Spinal cord (tissue), 4 donors: ENCODE data around the gene CERT1. TPM values are rescaled to one million over a fixed set of nuclear protein-coding genes. Genes with fewer than 3 reads are reported as not detected.

Source experiments
- polyA plus RNA-seq, 2 donors: library from polyadenylated mRNA; unstranded; fragments of 120-200 nt; gene quantifications; one replicate each; pipeline ENCODE4 v1.2.1, GENCODE V29; 2013; ENCODE audit not compliant: insufficient read length in 2 of 2
- small RNA-seq: library from RNA; depleted of rRNA; stranded (forward); fragments of <200 nt; gene quantifications from one replicate; pipeline ENCODE3, GENCODE V24; 2014; ENCODE audit warnings: low replicate concordance
- total RNA-seq, 2 donors: library from RNA; depleted of rRNA in 1 of 2; stranded (reverse); fragments of 120-200 nt in 1 of 2; fragments of >200 nt in 1 of 2; gene quantifications; one replicate each; pipeline versions ENCODE4 v1.2.3 to v1.2.4, GENCODE V29; 2013 to 2014

The CERT1 gene
- total and polyA plus RNA-seq, 4 donors, result 25.3 to 73.2 (median 42.5) TPM

Small RNAs within 50 kb of the gene (small RNA-seq; reads per million reads assigned to genes)
- not detected for gene RNU7-175P

Other genes starting within 250 kb of the CERT1 start
- gene HMGCR, start 174.4 kb downstream of the CERT1 start, total RNA-seq, result 100 to 1,000 TPM in 1 of 2 donors, 10 to 100 TPM in 1; 67.7 to 263 TPM
- 100 to 1,000 TPM; 114 to 142 TPM for gene HMGCR, start 174.4 kb downstream of the CERT1 start, polyA plus RNA-seq
- 10 to 100 TPM; 42.9 to 58.5 TPM for gene POLK, start 262 bp upstream of the CERT1 start, total RNA-seq
- gene POLK, start 262 bp upstream of the CERT1 start, polyA plus RNA-seq, result 10 to 100 TPM; 16.9 to 19.4 TPM
- gene ANKDD1B, start 99.8 kb upstream of the CERT1 start, total RNA-seq, result 1 to 10 TPM; 1.7 to 3.4 TPM
- gene ANKDD1B, start 99.8 kb upstream of the CERT1 start, polyA plus RNA-seq, result 1 to 10 TPM; 3.0 to 3.3 TPM
- 10 to 100 TPM; 13.9 to 18.6 TPM for gene POC5, start 205.8 kb upstream of the CERT1 start, total RNA-seq
- 10 to 100 TPM; 16.4 to 18.3 TPM for gene POC5, start 205.8 kb upstream of the CERT1 start, polyA plus RNA-seq